GM12865 (cell line): ENCODE results near the gene CCDC138.

ENCODE experiments used
- DNase-seq: peaks from one replicate; pipeline ENCODE4 v3.0.0; 2010; ENCODE audit warnings: low read depth
- H3K4me3 ChIP-seq: 2 replicates; pipeline ENCODE4 v1.5.1; 2011; ENCODE audit warnings: mild to moderate bottlenecking, low read depth, low read length, control low read depth
- CTCF ChIP-seq: IDR thresholded peaks from 2 replicates; pipeline ENCODE4 v1.5.1; 2011; ENCODE audit warnings: low read length, control low read depth, low read depth, inconsistent platforms; ENCODE audit not compliant: insufficient read depth; ENCODE audit errors: missing control alignments

CCDC138 gene

GRCh38 chr2:108787216-108787541 is 608 bp downstream of the CCDC138 start:
- DNase-seq = no peak
- no peak for TF ChIP-seq CTCF
- H3K4me3 ChIP-seq = peak overlapping the region; percentile 66

GRCh38 chr2:108803045-108803736 is 16.6 kb downstream of the CCDC138 start:
- H3K4me3 ChIP-seq = no peak overlapping the region
- DNase-seq = no peak
- no peak for TF ChIP-seq CTCF

- no peak for TF ChIP-seq CTCF
These were observed 18.5 kb downstream of the CCDC138 start for GRCh38 chr2:108805032-108805431.

GRCh38 chr2:108805782-108806181 is 19.2 kb downstream of the CCDC138 start:
- H3K4me3 ChIP-seq = no peak overlapping the region
- no peak for TF ChIP-seq CTCF
- no peak for DNase-seq

More at GRCh38 chr2:108805032-108805431, 18.5 kb downstream of the CCDC138 start:
- DNase-seq = no peak
- H3K4me3 ChIP-seq = no peak overlapping the region

- H3K4me3 ChIP-seq = no peak overlapping the region
- DNase-seq = no peak
- no peak for TF ChIP-seq CTCF
These were observed 20.0 kb downstream of the CCDC138 start for GRCh38 chr2:108806371-108807113.

- H3K4me3 ChIP-seq = no peak overlapping the region
- DNase-seq = no peak
- TF ChIP-seq CTCF = no peak
These were observed 23.4 kb downstream of the CCDC138 start for GRCh38 chr2:108809936-108810335.
